GM23248 (cell line): Measurements from ENCODE around the gene VWF. TPM values are rescaled to one million over a fixed set of nuclear protein-coding genes. Genes with fewer than 3 reads are reported as not detected.

Experiments used
- DNase-seq: peaks from one replicate; pipeline ENCODE4 v3.0.0-alpha.2; 2015
- H2AFZ ChIP-seq: fragments of 200-600 bp; sonication (generic); 2 replicates; pipeline ENCODE4 v1.6.1; 2016; ENCODE audit warnings: antibody characterized with exemption
- H3F3A ChIP-seq: fragments of 200-600 bp; sonication (generic); 2 replicates; pipeline ENCODE4 v1.6.1; 2016; ENCODE audit warnings: mild to moderate bottlenecking, antibody characterized with exemption, mixed run types; ENCODE audit not compliant: insufficient read depth
- H3K27ac ChIP-seq: fragments of 200-600 bp; sonication (generic); 2 replicates; pipeline ENCODE4 v1.5.1; 2016; ENCODE audit warnings: mild to moderate bottlenecking
- H3K27me3 ChIP-seq: fragments of 200-600 bp; sonication (generic); replicated peaks from 2 replicates; pipeline ENCODE4 v1.6.1; 2016; ENCODE audit warnings: mild to moderate bottlenecking; ENCODE audit not compliant: insufficient read depth
- H3K36me3 ChIP-seq: fragments of 200-600 bp; sonication (generic); 2 replicates; pipeline ENCODE4 v1.6.1; 2016; ENCODE audit warnings: low read depth, mild to moderate bottlenecking
- H3K4me1 ChIP-seq: fragments of 200-600 bp; sonication (generic); 2 replicates; pipeline ENCODE4 v1.6.1; 2016; ENCODE audit warnings: mild to moderate bottlenecking; ENCODE audit not compliant: insufficient read depth
- H3K4me2 ChIP-seq: fragments of 200-600 bp; sonication (generic); one replicate; pipeline ENCODE4 v1.6.1; 2016; ENCODE audit warnings: mild to moderate bottlenecking; ENCODE audit not compliant: unreplicated experiment
- H3K4me3 ChIP-seq: fragments of 200-600 bp; sonication (generic); 2 replicates; pipeline ENCODE4 v1.5.1; 2016; ENCODE audit warnings: mild to moderate bottlenecking
- H3K79me2 ChIP-seq: fragments of 200-600 bp; sonication (generic); 2 replicates; pipeline ENCODE4 v1.6.1; 2016; ENCODE audit warnings: mild to moderate bottlenecking; ENCODE audit not compliant: insufficient read depth
- H3K9ac ChIP-seq: fragments of 200-600 bp; sonication (generic); 2 replicates; pipeline ENCODE4 v1.6.1; 2016; ENCODE audit warnings: mild to moderate bottlenecking
- H3K9me2 ChIP-seq: fragments of 200-600 bp; sonication (generic); 2 replicates; pipeline ENCODE4 v1.6.1; 2016; ENCODE audit warnings: mixed run types, mild to moderate bottlenecking, moderate library complexity; ENCODE audit not compliant: insufficient read depth
- H3K9me3 ChIP-seq: fragments of 200-600 bp; sonication (generic); one replicate; pipeline ENCODE4 v1.6.1; 2017; ENCODE audit warnings: low read depth
- H4K20me1 ChIP-seq: fragments of 200-600 bp; sonication (generic); 2 replicates; pipeline ENCODE4 v1.6.0; 2016; ENCODE audit not compliant: insufficient read depth
- EZH2 ChIP-seq: fragments of 200-600 bp; sonication (generic); IDR thresholded peaks from 2 replicates; pipeline ENCODE4 v1.6.1; 2018; ENCODE audit warnings: antibody characterized with exemption, mild to moderate bottlenecking; ENCODE audit not compliant: insufficient read depth, poor library complexity, severe bottlenecking
- EZH2phosphoT487 ChIP-seq: fragments of 200-600 bp; sonication (generic); IDR thresholded peaks from 2 replicates; pipeline ENCODE4 v1.6.1; 2018; ENCODE audit warnings: antibody characterized with exemption, moderate library complexity, mild to moderate bottlenecking, low read depth; ENCODE audit not compliant: insufficient read depth
- WGBS, 2 experiments: methylation state at CpG; one replicate each; pipeline ENCODE4 v1.1.6; 2015 to 2017; ENCODE audit warnings: low lambda C conversion rate in 2 of 2, low coverage in 1 of 2; ENCODE audit errors: missing lambda C conversion rate in 2 of 2; 5-methylcytosine and 5-hydroxymethylcytosine counted together
- in situ Hi-C: fragments of 300-500 bp; cut with MboI; formaldehyde crosslinking; loops from 2 replicates; pipeline ENCODE4 v1.15.0; 2020
- polyA plus RNA-seq: library from polyadenylated mRNA; unstranded; fragments of >200 nt; fragmentation: Nextera tagmentation; extraction: Ambion mirVana; gene quantifications from 2 replicates; pipeline ENCODE4 v1.2.1, GENCODE V29; 2016
- total RNA-seq: library from RNA; depleted of rRNA; stranded (reverse); fragments of >200 nt; shearing (Covaris generic); gene quantifications from 2 replicates; pipeline ENCODE4 v1.2.3, GENCODE V29; 2014

VWF gene
- total and polyA plus RNA-seq, 2 experiments from 2014 or later: 0.14 TPM; not detected in 1

DNA sequence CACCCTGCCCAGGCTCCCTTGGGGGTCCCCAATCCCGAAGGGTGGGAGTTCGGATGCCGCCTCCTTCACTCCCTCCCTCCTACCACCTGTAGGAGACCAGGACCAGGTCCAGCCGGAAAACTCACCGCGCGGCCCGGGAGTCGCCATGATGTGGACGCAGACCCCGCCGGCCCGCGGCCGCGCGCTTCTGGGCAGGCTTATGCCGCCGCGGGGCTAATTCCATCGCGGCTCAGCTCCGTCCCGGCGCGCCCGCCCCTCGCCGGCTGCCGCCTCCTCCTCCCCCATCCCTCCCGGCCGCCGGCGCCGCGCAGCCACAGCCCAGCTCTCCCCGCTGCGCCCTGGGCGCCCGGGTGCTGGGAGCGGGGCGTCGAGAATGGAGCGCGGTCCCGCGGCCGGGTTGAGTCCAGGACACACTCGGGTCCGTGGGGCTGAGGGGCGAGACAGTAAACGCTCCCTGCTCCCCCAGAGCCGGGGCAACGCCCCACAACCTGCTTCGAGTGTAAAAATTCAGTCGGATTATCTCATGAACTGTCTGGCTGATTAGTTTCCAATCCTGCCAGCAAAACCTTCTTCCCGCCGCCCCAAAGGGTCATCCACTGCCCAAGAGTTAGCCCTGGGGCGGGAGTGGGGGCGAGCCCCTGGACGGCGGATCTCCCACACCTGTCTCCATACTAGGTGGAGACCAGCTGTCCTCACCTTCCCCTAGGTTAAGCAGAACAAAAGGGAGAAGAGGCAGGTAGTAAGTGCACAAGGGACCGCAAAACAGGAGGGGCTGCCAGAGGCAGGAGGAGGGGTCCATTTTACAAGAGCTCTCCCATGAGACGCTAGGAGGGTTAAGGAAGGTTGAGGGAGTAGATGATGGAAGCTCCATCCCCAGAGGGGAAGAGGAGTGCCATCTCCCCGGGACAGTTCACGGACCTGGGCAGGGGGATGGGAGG, 179.1 kb downstream of the VWF start, which contains the start of gene ANO2:
ANO2 (minus strand) TSS at position 189 of the 938 bp plus-strand sequence; CDS start at position 147, 42 bp downstream.
- Histone ChIP-seq H3F3A (no peaks in the 10 kb centered on the region), H2AFZ (peak within 1 kb of the TSS; percentile 65), H3K9me2 (no peaks in the 10 kb centered on the region), H3K4me3 (peak within 1 kb of the TSS; percentile 59), H3K9me3 (no peaks in the 10 kb centered on the region), H3K27me3 (peaks cover 39% of the 10 kb centered on the region), H3K79me2 (no peaks in the 10 kb centered on the region), H3K27ac (no peak within 1 kb of the TSS), H3K4me2 (peak within 1 kb of the TSS; percentile 65), H3K4me1 (no peaks in the 10 kb centered on the region), H4K20me1 (no peaks in the 10 kb centered on the region), H3K36me3 (no peaks in the 10 kb centered on the region), H3K9ac (no peak within 1 kb of the TSS)
- in situ Hi-C loops: no loop called here
- DNase-seq: peak; percentile 44
- TF ChIP-seq EZH2phosphoT487 (no peak), EZH2 (peak; percentile 36)
- WGBS, 2 experiments: 4 to 11% methylated on average over 20 to 64 of the region's 66 CpGs

- H3F3A ChIP-seq: no peaks in the 10 kb centered on the region
- no peaks in the 10 kb centered on the region for H3K4me1 ChIP-seq
- H3K4me2 ChIP-seq: peak overlapping the region; percentile 65
- no peaks in the 10 kb centered on the region for H3K79me2 ChIP-seq
- H3K4me3 ChIP-seq: peak overlapping the region; percentile 59
- no peak overlapping the region for H3K27ac ChIP-seq
- H2AFZ ChIP-seq: peak overlapping the region; percentile 65
- H3K36me3 ChIP-seq: no peaks in the 10 kb centered on the region
- H4K20me1 ChIP-seq: no peaks in the 10 kb centered on the region
- TF ChIP-seq EZH2phosphoT487 (no peak), EZH2 (no peak)
- DNase-seq: peak; percentile 33
- H3K9me2 ChIP-seq: no peaks in the 10 kb centered on the region
- no peaks in the 10 kb centered on the region for H3K9me3 ChIP-seq
- H3K9ac ChIP-seq: no peak overlapping the region
- 2% methylated on average over 12 of the region's 12 CpGs for WGBS, 2 experiments
- peaks cover 33% of the 10 kb centered on the region for H3K27me3 ChIP-seq
- in situ Hi-C loops: no loop called here
Measured at GRCh38 chr12:5944688-5945070, 179.8 kb downstream of the VWF start.

DNA sequence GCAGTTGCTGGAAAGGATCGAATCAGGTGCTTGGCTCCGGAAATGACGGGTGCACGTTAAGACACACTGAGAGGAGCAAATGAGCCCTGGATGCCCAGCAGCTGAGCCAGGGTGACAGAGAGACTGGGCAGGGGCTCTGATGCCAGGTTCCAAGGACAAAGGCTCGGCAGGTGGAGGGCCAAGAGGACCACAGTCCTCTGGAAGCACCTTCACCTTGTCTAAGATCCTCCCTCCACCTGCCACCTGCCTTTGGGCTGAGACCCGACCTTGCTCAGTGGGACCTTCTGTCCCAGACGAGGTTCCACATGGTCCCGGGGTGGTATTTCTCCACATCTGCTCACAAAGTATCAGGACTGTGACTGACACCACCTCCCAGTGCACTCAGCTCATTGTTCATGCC, 180.4 kb downstream of the VWF start:
- H3K36me3 ChIP-seq: no peaks in the 10 kb centered on the region
- no peak for DNase-seq
- no peak overlapping the region for H3K9ac ChIP-seq
- no peak overlapping the region for H3K4me2 ChIP-seq
- H3K27me3 ChIP-seq: peaks cover 32% of the 10 kb centered on the region
- H3F3A ChIP-seq: no peaks in the 10 kb centered on the region
- H3K27ac ChIP-seq: no peak overlapping the region
- H4K20me1 ChIP-seq: no peaks in the 10 kb centered on the region
- WGBS, 2 experiments: 47 to 49% methylated on average over 8 of the region's 8 CpGs
- no peaks in the 10 kb centered on the region for H3K79me2 ChIP-seq
- in situ Hi-C loops: no loop called here
- H2AFZ ChIP-seq: no peak overlapping the region
- H3K4me3 ChIP-seq: no peak overlapping the region
- no peak for TF ChIP-seq EZH2phosphoT487
- no peak for TF ChIP-seq EZH2
- H3K9me2 ChIP-seq: no peaks in the 10 kb centered on the region
- H3K4me1 ChIP-seq: no peaks in the 10 kb centered on the region
- H3K9me3 ChIP-seq: no peaks in the 10 kb centered on the region

DNA sequence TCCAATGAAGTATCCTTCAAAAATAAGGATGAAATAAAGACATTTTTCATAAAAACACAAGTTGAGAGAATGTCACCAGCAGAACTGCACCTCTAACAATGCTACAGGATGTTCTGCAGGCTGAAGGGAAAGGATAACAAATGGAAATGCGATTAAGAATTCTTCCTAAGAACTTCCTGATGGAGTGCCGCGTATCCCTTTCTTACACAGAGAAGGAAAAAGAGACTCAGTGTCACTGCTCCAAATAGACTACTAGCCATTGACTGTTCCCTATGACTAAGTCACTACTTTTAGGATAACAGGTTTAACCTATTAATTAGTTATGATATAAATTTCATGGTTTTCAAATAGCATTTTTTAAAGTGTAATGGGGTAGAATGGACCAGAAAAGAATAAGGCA, 182.6 kb downstream of the VWF start:
- in situ Hi-C loops: no loop called here
- H3K27me3 ChIP-seq: peaks cover 24% of the 10 kb centered on the region
- H3K4me3 ChIP-seq: no peak overlapping the region

More for the DNA sequence above, 182.6 kb downstream of the VWF start:
- no peaks in the 10 kb centered on the region for H4K20me1 ChIP-seq
- no peak overlapping the region for H3K27ac ChIP-seq
- H3K9me3 ChIP-seq: no peaks in the 10 kb centered on the region
- no peak overlapping the region for H3K4me2 ChIP-seq
- TF ChIP-seq EZH2 (no peak), EZH2phosphoT487 (no peak)
- H3K9me2 ChIP-seq: no peaks in the 10 kb centered on the region
- no peaks in the 10 kb centered on the region for H3F3A ChIP-seq
- H3K36me3 ChIP-seq: no peaks in the 10 kb centered on the region
- 85 to 89% methylated on average over 3 of the region's 3 CpGs for WGBS, 2 experiments
- H3K79me2 ChIP-seq: no peaks in the 10 kb centered on the region
- no peaks in the 10 kb centered on the region for H3K4me1 ChIP-seq
- H2AFZ ChIP-seq: no peak overlapping the region
- H3K9ac ChIP-seq: no peak overlapping the region
- DNase-seq: no peak
